Neural cell (in vitro differentiated cells): ENCODE results near the gene ADRM1. TPM values are rescaled to one million over a fixed set of nuclear protein-coding genes. Genes with fewer than 3 reads are reported as not detected.

Experiments
- H2AFZ ChIP-seq: fragments of 200-600, 300-800 bp; sonication (generic), shearing (Covaris generic); 2 replicates; pipeline ENCODE4 v1.6.0; 2014; ENCODE audit warnings: low read depth, mild to moderate bottlenecking, antibody characterized with exemption, low read length, moderate library complexity
- H3F3A ChIP-seq: fragments of 200-600 bp; shearing (Covaris generic); 2 replicates; pipeline ENCODE4 v1.6.1; 2016; ENCODE audit warnings: mild to moderate bottlenecking, moderate library complexity, mixed read lengths, antibody characterized with exemption, low read length; ENCODE audit not compliant: insufficient read depth, poor library complexity, severe bottlenecking
- H3K27ac ChIP-seq: fragments of 200-600, 300-800 bp; sonication (generic), shearing (Covaris generic); 2 replicates; pipeline ENCODE4 v1.5.1; 2014; ENCODE audit warnings: mild to moderate bottlenecking, low read length, moderate library complexity
- H3K27me3 ChIP-seq: fragments of 300-800, 200-600 bp; sonication (generic), shearing (Covaris generic); 2 replicates; pipeline ENCODE4 v1.6.0; 2014; ENCODE audit warnings: mild to moderate bottlenecking, low read depth, low read length, moderate library complexity; ENCODE audit not compliant: insufficient read depth
- H3K36me3 ChIP-seq: fragments of 300-800, 200-600 bp; sonication (generic), shearing (Covaris generic); 2 replicates; pipeline ENCODE4 v1.5.1; 2014; ENCODE audit warnings: mild to moderate bottlenecking, antibody characterized with exemption, low read length, moderate library complexity; ENCODE audit not compliant: insufficient read depth
- H3K4me2 ChIP-seq: fragments of 300-800, 200-600 bp; sonication (generic), shearing (Covaris generic); 2 replicates; pipeline ENCODE4 v1.6.0; 2014; ENCODE audit warnings: mild to moderate bottlenecking, low read length
- H3K4me3 ChIP-seq: fragments of 300-800, 200-600 bp; sonication (generic), shearing (Covaris generic); 2 replicates; pipeline ENCODE4 v1.5.1; 2014; ENCODE audit warnings: mild to moderate bottlenecking, low read length, moderate library complexity
- H3K79me2 ChIP-seq: fragments of 200-600 bp; shearing (Covaris generic); replicated peaks from 2 replicates; pipeline ENCODE4 v1.6.0; 2014; ENCODE audit warnings: mild to moderate bottlenecking, low read length, moderate library complexity; ENCODE audit not compliant: insufficient read depth
- H3K9ac ChIP-seq: fragments of 300-800, 200-600 bp; sonication (generic), shearing (Covaris generic); 2 replicates; pipeline ENCODE4 v1.6.1; 2016; ENCODE audit warnings: mild to moderate bottlenecking, low read length, mixed read lengths
- H3K9me2 ChIP-seq: fragments of 200-600 bp; shearing (Covaris generic); 2 replicates; pipeline ENCODE4 v1.6.1; 2016; ENCODE audit warnings: mild to moderate bottlenecking, low read length, mixed read lengths; ENCODE audit not compliant: insufficient read depth
- H3K9me3 ChIP-seq: fragments of 200-600, 300-800 bp; sonication (generic), shearing (Covaris generic); 2 replicates; pipeline ENCODE4 v1.6.1; 2016; ENCODE audit warnings: mild to moderate bottlenecking, mixed run types, low read length, moderate library complexity, mixed read lengths
- H4K20me1 ChIP-seq: fragments of 200-600 bp; shearing (Covaris generic); 2 replicates; pipeline ENCODE4 v1.6.1; 2016; ENCODE audit warnings: mild to moderate bottlenecking, mixed run types; ENCODE audit not compliant: insufficient read depth
- CTCF ChIP-seq: fragments of 450-650 bp; IDR thresholded peaks from 2 replicates; pipeline ENCODE4 v1.5.1; 2014; ENCODE audit warnings: antibody characterized with exemption, mild to moderate bottlenecking, moderate library complexity; ENCODE audit not compliant: poor library complexity, severe bottlenecking
- POLR2AphosphoS5 ChIP-seq: IDR thresholded peaks from 2 replicates; pipeline ENCODE4 v1.6.1; 2012
- RAD21 ChIP-seq: fragments of 450-650 bp; conservative IDR thresholded peaks from 2 replicates; pipeline ENCODE4 v1.6.1; 2014; ENCODE audit warnings: antibody characterized with exemption, mild to moderate bottlenecking, moderate library complexity
- REST ChIP-seq: IDR thresholded peaks from 2 replicates; pipeline ENCODE4 v1.6.1; 2012; ENCODE audit warnings: borderline replicate concordance
- SMC3 ChIP-seq: fragments of 450-650 bp; conservative IDR thresholded peaks from 2 replicates; pipeline ENCODE4 v1.6.1; 2014; ENCODE audit warnings: antibody characterized with exemption, mild to moderate bottlenecking, moderate library complexity; ENCODE audit not compliant: poor library complexity
- TAF1 ChIP-seq: IDR thresholded peaks from 2 replicates; pipeline ENCODE4 v1.6.1; 2012; ENCODE audit warnings: low read depth
- polyA plus RNA-seq: library from polyadenylated mRNA; depleted of rRNA; stranded (reverse); fragments of >200 nt; gene quantifications from 2 replicates; pipeline ENCODE4 v1.2.3, GENCODE V29; 2014

The ADRM1 gene
- polyA plus RNA-seq, 1 donor from 2014 or later, result 111 TPM

GRCh38 chr20:62301111-62301668, 1.6 kb upstream of the ADRM1 start:
- Histone ChIP-seq H3K4me3 (no peak overlapping the region), H3K79me2 (peaks cover 14% of the 10 kb centered on the region), H3K36me3 (no peaks in the 10 kb centered on the region), H3K9me3 (no peaks in the 10 kb centered on the region), H3K4me2 (no peak overlapping the region), H3K9ac (no peak overlapping the region), H4K20me1 (peaks cover 9% of the 10 kb centered on the region), H3F3A (no peaks in the 10 kb centered on the region), H3K27ac (no peak overlapping the region), H3K9me2 (no peaks in the 10 kb centered on the region), H3K27me3 (no peaks in the 10 kb centered on the region), H2AFZ (no peak overlapping the region)
- no peak for TF ChIP-seq TAF1

GRCh38 chr20:62301773-62302340, 940 bp upstream of the ADRM1 start:
- H3K79me2 ChIP-seq, result peaks cover 14% of the 10 kb centered on the region

More at GRCh38 chr20:62301773-62302340, 940 bp upstream of the ADRM1 start:
- H3K4me2 ChIP-seq, result no peak overlapping the region
- H3K27me3 ChIP-seq, result no peaks in the 10 kb centered on the region
- peaks cover 9% of the 10 kb centered on the region for H4K20me1 ChIP-seq
- peak overlapping the region; percentile 72 for H3K27ac ChIP-seq
- H2AFZ ChIP-seq, result peak overlapping the region; percentile 69
- H3K9me2 ChIP-seq, result no peaks in the 10 kb centered on the region
- no peaks in the 10 kb centered on the region for H3K36me3 ChIP-seq
- no peaks in the 10 kb centered on the region for H3F3A ChIP-seq
- TF ChIP-seq REST (no peak), CTCF (peak; percentile 85), POLR2AphosphoS5 (peak; percentile 23), SMC3 (peak; percentile 68), RAD21 (peak; percentile 60)
- H3K4me3 ChIP-seq, result peak overlapping the region; percentile 93
- peak overlapping the region; percentile 80 for H3K9ac ChIP-seq
- no peaks in the 10 kb centered on the region for H3K9me3 ChIP-seq
